H1 (cell line): ENCODE data around the gene LGALS16. TPM values are rescaled to one million over a fixed set of nuclear protein-coding genes. Genes with fewer than 3 reads are reported as not detected.

ENCODE experiments used
- CTCF ChIA-PET: fragments of 300-600 bp; sonication (Branson Sonifier 250); formaldehyde crosslinking; loops from one replicate; lab custom pipeline; 2021; ENCODE audit not compliant: partially characterized antibody; lab: Charles Lee
- POLR2A ChIA-PET: fragments of 300-600 bp; sonication (Branson Sonifier 250); formaldehyde crosslinking; loops from one replicate; lab custom pipeline; 2021; ENCODE audit warnings: inconsistent platforms; ENCODE audit not compliant: partially characterized antibody; lab: Charles Lee
- DNase-seq, 2 experiments: peaks; one replicate each; pipeline versions ENCODE4 v3.0.0 to v3.0.0-alpha.2; 2010 to 2022; ENCODE audit warnings: low spot score in 2 of 2, low read depth in 1 of 2, mixed read lengths in 1 of 2
- FAIRE-seq: peaks from 2 replicates; lab custom pipeline; 2011; peaks lifted over from hg19 to GRCh38; lab: Jason Lieb, UNC
- H2AFZ ChIP-seq: 2 replicates; pipeline ENCODE4 v1.8.1; 2012; ENCODE audit warnings: low read length, inconsistent platforms
- H2AK5ac ChIP-seq: 2 replicates; pipeline ENCODE4 v1.6.1; 2013; ENCODE audit warnings: low read depth, low read length
- H2BK120ac ChIP-seq: replicated peaks from 2 replicates; pipeline ENCODE3; 2013; ENCODE audit warnings: low read depth, low read length, inconsistent platforms
- H2BK12ac ChIP-seq: 2 replicates; pipeline ENCODE4 v1.6.1; 2013; ENCODE audit warnings: low read depth, low read length
- H2BK15ac ChIP-seq: 2 replicates; pipeline ENCODE4 v1.6.1; 2013; ENCODE audit warnings: low read length
- H2BK20ac ChIP-seq: 2 replicates; pipeline ENCODE4 v1.6.1; 2013; ENCODE audit warnings: low read length
- H2BK5ac ChIP-seq: 2 replicates; pipeline ENCODE4 v1.6.1; 2013; ENCODE audit warnings: low read depth, low read length
- H3K14ac ChIP-seq: 2 replicates; pipeline ENCODE4 v1.6.1; 2013; ENCODE audit warnings: inconsistent platforms; ENCODE audit not compliant: insufficient read length
- H3K18ac ChIP-seq: 2 replicates; pipeline ENCODE4 v1.6.1; 2013; ENCODE audit warnings: low read length; ENCODE audit errors: extremely low read depth
- H3K23ac ChIP-seq: 2 replicates; pipeline ENCODE4 v1.6.1; 2013; ENCODE audit warnings: inconsistent platforms; ENCODE audit not compliant: insufficient read length
- H3K23me2 ChIP-seq: 2 replicates; pipeline ENCODE4 v1.6.1; 2013; ENCODE audit warnings: low read depth, low read length
- H3K27ac ChIP-seq: 2 replicates; pipeline ENCODE4 v1.6.1; 2011; ENCODE audit warnings: low read depth, low read length, inconsistent platforms
- H3K27me3 ChIP-seq, 4 experiments: replicated peaks in 1 of 4; 1 replicate in 1 of 4; 2 replicates in 3 of 4; pipeline versions ENCODE4 v1.6.1 to v1.8.1; 2011 to 2013; ENCODE audit warnings: low read length in 3 of 4, mild to moderate bottlenecking in 3 of 4, inconsistent platforms in 2 of 4, mixed read lengths in 2 of 4, moderate library complexity in 1 of 4; ENCODE audit not compliant: control insufficient read depth in 3 of 4, insufficient read depth in 3 of 4; ENCODE audit errors: extremely low read depth in 1 of 4
- H3K36me3 ChIP-seq, 4 experiments: 2 replicates each; pipeline versions ENCODE4 v1.6.1 to v1.8.1; 2011 to 2013; ENCODE audit warnings: mild to moderate bottlenecking in 4 of 4, low read length in 3 of 4, moderate library complexity in 2 of 4, control low read depth in 1 of 4, inconsistent platforms in 1 of 4; ENCODE audit not compliant: insufficient read depth in 4 of 4, control insufficient read depth in 2 of 4
- H3K4ac ChIP-seq: replicated peaks from 2 replicates; pipeline ENCODE3; 2013; ENCODE audit warnings: low read length, low read depth, mixed read lengths, inconsistent platforms; ENCODE audit not compliant: insufficient read length
- H3K4me1 ChIP-seq, 4 experiments: replicated peaks in 1 of 4; 1 replicate in 1 of 4; 2 replicates in 3 of 4; pipeline versions ENCODE4 v1.6.1 to v1.8.1; 2011 to 2013; ENCODE audit warnings: low read length in 3 of 4, inconsistent platforms in 2 of 4, mixed read lengths in 1 of 4; ENCODE audit not compliant: insufficient read depth in 4 of 4, control insufficient read depth in 3 of 4
- H3K4me2 ChIP-seq, 2 experiments: 2 replicates each; pipeline versions ENCODE4 v1.6.1 to v1.8.1; 2011 to 2013; ENCODE audit warnings: low read depth in 2 of 2, low read length in 2 of 2, control low read depth in 1 of 2, inconsistent platforms in 1 of 2, mild to moderate bottlenecking in 1 of 2; ENCODE audit not compliant: insufficient read depth in 1 of 2
- H3K4me3 ChIP-seq, 4 experiments: fragments of 200-600, 300-600 bp in 1 of 4; sonication (generic), shearing (Covaris generic), sonication (Bioruptor Twin) in 1 of 4; 2 replicates each; pipeline versions ENCODE4 v1.5.1 to v1.8.1; 2011 to 2016; ENCODE audit warnings: low read length in 4 of 4, low read depth in 3 of 4, control low read depth in 2 of 4, inconsistent platforms in 2 of 4, mild to moderate bottlenecking in 2 of 4, mixed read lengths in 1 of 4, moderate library complexity in 1 of 4; ENCODE audit not compliant: insufficient read depth in 2 of 4; ENCODE audit errors: extremely low read depth in 1 of 4
- H3K56ac ChIP-seq: replicated peaks from 2 replicates; pipeline ENCODE3; 2013; ENCODE audit warnings: low read depth, mild to moderate bottlenecking, mixed read lengths, low read length, inconsistent platforms; ENCODE audit not compliant: insufficient read length
- H3K79me1 ChIP-seq: 2 replicates; pipeline ENCODE4 v1.6.1; 2013; ENCODE audit warnings: low read depth, low read length, control low read depth
- H3K79me2 ChIP-seq, 2 experiments: 2 replicates each; pipeline versions ENCODE4 v1.6.1 to v1.8.1; 2012 to 2013; ENCODE audit warnings: low read length in 2 of 2, mild to moderate bottlenecking in 2 of 2, inconsistent platforms in 1 of 2; ENCODE audit not compliant: insufficient read depth in 2 of 2, control insufficient read depth in 1 of 2
- H3K9ac ChIP-seq, 4 experiments: replicated peaks in 1 of 4; 1 replicate in 1 of 4; 2 replicates in 3 of 4; pipeline versions ENCODE4 v1.6.1 to v1.8.1; 2011 to 2013; ENCODE audit warnings: low read depth in 3 of 4, low read length in 3 of 4, control low read depth in 2 of 4, mild to moderate bottlenecking in 2 of 4, moderate library complexity in 2 of 4, inconsistent platforms in 1 of 4; ENCODE audit errors: extremely low read depth in 1 of 4
- H3K9me3 ChIP-seq, 2 experiments: 2 replicates each; pipeline versions ENCODE4 v1.6.1 to v1.8.1; 2012 to 2013; ENCODE audit warnings: mild to moderate bottlenecking in 2 of 2, moderate library complexity in 2 of 2, control low read depth in 1 of 2, inconsistent platforms in 1 of 2, low read depth in 1 of 2, low read length in 1 of 2, mixed read lengths in 1 of 2; ENCODE audit not compliant: insufficient read depth in 2 of 2
- H4K20me1 ChIP-seq, 2 experiments: replicated peaks in 1 of 2; 2 replicates each; pipeline versions ENCODE3 to v1.8.1; 2011 to 2013; ENCODE audit warnings: inconsistent platforms in 2 of 2, low read length in 2 of 2, mild to moderate bottlenecking in 1 of 2; ENCODE audit not compliant: insufficient read depth in 2 of 2, control insufficient read depth in 1 of 2
- H4K5ac ChIP-seq: 2 replicates; pipeline ENCODE4 v1.6.1; 2013; ENCODE audit warnings: low read length, low read depth, mixed read lengths, inconsistent platforms; ENCODE audit not compliant: insufficient read length
- H4K8ac ChIP-seq: 2 replicates; pipeline ENCODE4 v1.8.0; 2013; ENCODE audit warnings: mild to moderate bottlenecking, moderate library complexity, low read length, inconsistent platforms; ENCODE audit not compliant: insufficient read depth; ENCODE audit errors: extremely low read depth
- H4K91ac ChIP-seq: replicated peaks from 2 replicates; pipeline ENCODE3; 2013; ENCODE audit warnings: low read length, mixed read lengths, inconsistent platforms; ENCODE audit not compliant: insufficient read length
- CEBPB ChIP-seq: IDR thresholded peaks from 2 replicates; pipeline ENCODE4 v1.6.1; 2012; ENCODE audit warnings: low read depth, low read length
- CHD2 ChIP-seq: IDR thresholded peaks from 2 replicates; pipeline ENCODE4 v1.6.1; 2012; ENCODE audit warnings: low read length, improper control_type of control experiment
- EZH2 ChIP-seq: fragments of 200-600 bp; sonication (generic); IDR thresholded peaks from 2 replicates; pipeline ENCODE4 v1.7.1; 2012; ENCODE audit warnings: low read depth, mild to moderate bottlenecking, moderate library complexity, low read length, inconsistent platforms; ENCODE audit not compliant: severe bottlenecking
- HDAC2 ChIP-seq, 2 experiments: fragments of 300-600 bp in 1 of 2; sonication (generic) in 1 of 2; IDR thresholded peaks; 2 replicates each; pipeline ENCODE4 v1.6.1; 2011 to 2012; ENCODE audit warnings: low read depth in 2 of 2, low read length in 2 of 2, mild to moderate bottlenecking in 2 of 2, moderate library complexity in 2 of 2, borderline replicate concordance in 1 of 2, inconsistent platforms in 1 of 2
- TBP ChIP-seq: IDR thresholded peaks from 2 replicates; pipeline ENCODE4 v1.6.1; 2011; ENCODE audit warnings: low read depth, low read length, improper control_type of control experiment
- TCF12 ChIP-seq: IDR thresholded peaks from 2 replicates; pipeline ENCODE4 v1.6.1; 2011; ENCODE audit warnings: low read depth, mild to moderate bottlenecking, low read length
- YY1 ChIP-seq: IDR thresholded peaks from 2 replicates; pipeline ENCODE4 v1.6.1; 2011; ENCODE audit warnings: low read depth, mild to moderate bottlenecking, low read length
- WGBS, 2 experiments: shearing (Covaris generic) in 1 of 2; methylation state at CpG; one replicate each; pipeline versions ENCODE4 v1.1.6 to v1.1.7; 2013 to 2015; ENCODE audit warnings: low lambda C conversion rate in 2 of 2, mixed read lengths in 2 of 2, inconsistent platforms in 1 of 2, low coverage in 1 of 2, missing lambda C conversion rate in 1 of 2; ENCODE audit not compliant: insufficient replicate concordance in 2 of 2, insufficient coverage in 1 of 2, insufficient read length in 1 of 2; ENCODE audit errors: extremely low coverage in 1 of 2, missing lambda C conversion rate in 1 of 2; 5-methylcytosine and 5-hydroxymethylcytosine counted together
- polyA plus RNA-seq, 7 experiments: library from polyadenylated mRNA; depleted of rRNA in 3 of 7; stranded (reverse) in 5 of 7; unstranded in 2 of 7; fragments of >200 nt in 5 of 7; fragments of 200-250 nt in 2 of 7; gene quantifications; 1 replicate in 5 of 7; 2 replicates in 1 of 7; 4 replicates in 1 of 7; pipeline versions ENCODE4 v1.2.1 to v1.2.3, GENCODE V29; 2011 to 2013; ENCODE audit warnings: missing spikeins in 2 of 7, mixed read lengths in 2 of 7
- total RNA-seq: library from RNA; stranded (reverse); fragmentation: NEBNext Ultra II Directional; extraction: Animal tissue kit (Norgen Biotek cat#: 25700); gene quantifications from 2 replicates; pipeline ENCODE4 v1.2.1, GENCODE V29; 2021

LGALS16 gene
- total and polyA plus RNA-seq, 2 of the 8 experiments (the other 6 are each of a cell fraction or from before 2014, with no cell fraction given): not detected

GRCh38 chr19:39643591-39643990 is 12.1 kb upstream of the LGALS16 start:
- no peak overlapping the region for H3K9ac ChIP-seq
- no peaks in the 10 kb centered on the region for H4K20me1 ChIP-seq
- H3K79me1 ChIP-seq: no peaks in the 10 kb centered on the region
- no peaks in the 10 kb centered on the region for H3K79me2 ChIP-seq
- H3K14ac ChIP-seq: no peak overlapping the region
- TF ChIP-seq TBP (no peak), EZH2 (no peak), YY1 (no peak), CHD2 (no peak), HDAC2 (IDR thresholded peaks at IDR 0.05; ENCODE audit: borderline replicate concordance in 1 of 2, low read depth in 2 of 2, low read length in 2 of 2) (no peak), TCF12 (no peak), CEBPB (no peak)
- no peak overlapping the region for H3K4me3 ChIP-seq
- H2BK5ac ChIP-seq: no peak overlapping the region
- H2AFZ ChIP-seq: no peak overlapping the region
- DNase-seq (no peak), FAIRE-seq (no peak)
- H4K8ac ChIP-seq: no peak overlapping the region
- no peak overlapping the region for H3K27ac ChIP-seq
- H3K23me2 ChIP-seq: no peaks in the 10 kb centered on the region
- H3K23ac ChIP-seq: no peak overlapping the region
- no peaks in the 10 kb centered on the region for H3K9me3 ChIP-seq
- no peak overlapping the region for H2BK12ac ChIP-seq
- no peak overlapping the region for H2BK120ac ChIP-seq
- H3K4me1 ChIP-seq: no peaks in the 10 kb centered on the region
- H3K4me2 ChIP-seq: no peak overlapping the region
- H3K56ac ChIP-seq: no peak overlapping the region
- POLR2A ChIA-PET: no interaction called here
- H4K5ac ChIP-seq: no peak overlapping the region
- no peak overlapping the region for H2BK15ac ChIP-seq
- H4K91ac ChIP-seq: no peak overlapping the region
- CTCF ChIA-PET: no interaction called here
- 78% methylated on average over 5 of the region's 5 CpGs; no CpG with 5 or more reads in 1 of the 2 experiments for WGBS, 2 experiments
- no peak overlapping the region for H3K4ac ChIP-seq
- no peak overlapping the region for H2AK5ac ChIP-seq
- H3K18ac ChIP-seq: no peak overlapping the region
- H3K36me3 ChIP-seq: no peaks in the 10 kb centered on the region
- H2BK20ac ChIP-seq: no peak overlapping the region
- H3K27me3 ChIP-seq: no peaks in the 10 kb centered on the region
